Ectodermal cell (in vitro differentiated cells): ENCODE measurements around the gene CTNNA3.

Experiments
- H3K27ac ChIP-seq: 2 replicates; pipeline ENCODE4 v1.7.0; 2013; ENCODE audit warnings: mild to moderate bottlenecking, low read depth, low read length; ENCODE audit not compliant: insufficient read depth, poor library complexity, severe bottlenecking
- H3K27me3 ChIP-seq: 2 replicates; pipeline ENCODE4 v1.7.0; 2013; ENCODE audit warnings: mild to moderate bottlenecking, low read length; ENCODE audit not compliant: insufficient read depth, control insufficient read depth, poor library complexity, severe bottlenecking
- H3K36me3 ChIP-seq: one replicate; pipeline ENCODE4 v1.7.0; 2013; ENCODE audit warnings: low read length; ENCODE audit not compliant: control insufficient read depth, insufficient read depth
- H3K4me1 ChIP-seq: one replicate; pipeline ENCODE4 v1.7.0; 2013; ENCODE audit warnings: low read length; ENCODE audit not compliant: control insufficient read depth, insufficient read depth
- H3K4me3 ChIP-seq: 2 replicates; pipeline ENCODE4 v1.7.0; 2013; ENCODE audit warnings: low read depth, low read length, control low read depth; ENCODE audit not compliant: insufficient read depth
- H3K9me3 ChIP-seq: 2 replicates; pipeline ENCODE4 v1.7.0; 2013; ENCODE audit warnings: mild to moderate bottlenecking, low read length, moderate library complexity; ENCODE audit not compliant: control insufficient read depth
- WGBS, 2 experiments: methylation state at CpG; one replicate each; pipeline ENCODE4 v1.1.7; 2013; ENCODE audit warnings: missing lambda C conversion rate in 2 of 2; 5-methylcytosine and 5-hydroxymethylcytosine counted together

CTNNA3 gene

GRCh38 chr10:67175354-67175753, 520.6 kb downstream of the CTNNA3 start:
- Histone ChIP-seq H3K27me3 (no peaks in the 10 kb centered on the region), H3K36me3 (no peaks in the 10 kb centered on the region), H3K4me3 (no peak overlapping the region), H3K4me1 (no peaks in the 10 kb centered on the region), H3K27ac (no peak overlapping the region), H3K9me3 (no peaks in the 10 kb centered on the region)
- 84 to 94% methylated on average over 2 of the region's 2 CpGs for WGBS, 2 experiments

- H3K4me3 ChIP-seq, result no peak overlapping the region
- no peaks in the 10 kb centered on the region for H3K36me3 ChIP-seq
- H3K27me3 ChIP-seq, result no peaks in the 10 kb centered on the region
- H3K4me1 ChIP-seq, result no peaks in the 10 kb centered on the region
- H3K27ac ChIP-seq, result no peak overlapping the region
- H3K9me3 ChIP-seq, result peaks cover 5% of the 10 kb centered on the region
These were observed 522.2 kb downstream of the CTNNA3 start for GRCh38 chr10:67173787-67174186.

- Histone ChIP-seq H3K36me3 (no peaks in the 10 kb centered on the region), H3K4me3 (no peak overlapping the region), H3K27ac (no peak overlapping the region), H3K27me3 (no peaks in the 10 kb centered on the region), H3K4me1 (no peaks in the 10 kb centered on the region), H3K9me3 (peaks cover 5% of the 10 kb centered on the region)
- WGBS, 2 experiments, result 100% methylated on average over 1 of the region's 1 CpG
These were observed 524.0 kb downstream of the CTNNA3 start for GRCh38 chr10:67171970-67172369.

- Histone ChIP-seq H3K4me3 (no peak overlapping the region), H3K27me3 (no peaks in the 10 kb centered on the region), H3K27ac (no peak overlapping the region), H3K36me3 (no peaks in the 10 kb centered on the region), H3K9me3 (no peaks in the 10 kb centered on the region), H3K4me1 (no peaks in the 10 kb centered on the region)
These were observed 539.8 kb downstream of the CTNNA3 start for GRCh38 chr10:67156239-67156638.

GRCh38 chr10:67151471-67151870, 544.5 kb downstream of the CTNNA3 start:
- 76 to 100% methylated on average over 1 of the region's 2 CpGs for WGBS, 2 experiments
- Histone ChIP-seq H3K4me3 (no peak overlapping the region), H3K27me3 (no peaks in the 10 kb centered on the region), H3K27ac (no peak overlapping the region), H3K4me1 (no peaks in the 10 kb centered on the region), H3K9me3 (no peaks in the 10 kb centered on the region), H3K36me3 (no peaks in the 10 kb centered on the region)

GRCh38 chr10:67144530-67144929, 551.5 kb downstream of the CTNNA3 start:
- no peaks in the 10 kb centered on the region for H3K4me1 ChIP-seq
- H3K27ac ChIP-seq, result no peak overlapping the region
- WGBS, 2 experiments, result 91 to 100% methylated on average over 1 of the region's 1 CpG

GRCh38 chr10:67141300-67141699, 554.7 kb downstream of the CTNNA3 start:
- H3K9me3 ChIP-seq, result no peaks in the 10 kb centered on the region
- H3K36me3 ChIP-seq, result no peaks in the 10 kb centered on the region
- no peak overlapping the region for H3K4me3 ChIP-seq
- no peaks in the 10 kb centered on the region for H3K4me1 ChIP-seq
- H3K27me3 ChIP-seq, result no peaks in the 10 kb centered on the region
- H3K27ac ChIP-seq, result no peak overlapping the region
- 90 to 96% methylated on average over 5 to 6 of the region's 6 CpGs for WGBS, 2 experiments

More at GRCh38 chr10:67144530-67144929, 551.5 kb downstream of the CTNNA3 start:
- H3K9me3 ChIP-seq, result no peaks in the 10 kb centered on the region
- no peaks in the 10 kb centered on the region for H3K27me3 ChIP-seq
- H3K36me3 ChIP-seq, result no peaks in the 10 kb centered on the region
- no peak overlapping the region for H3K4me3 ChIP-seq

GRCh38 chr10:67140641-67141040, 555.4 kb downstream of the CTNNA3 start:
- Histone ChIP-seq H3K9me3 (no peaks in the 10 kb centered on the region), H3K27ac (no peak overlapping the region), H3K36me3 (no peaks in the 10 kb centered on the region), H3K27me3 (no peaks in the 10 kb centered on the region), H3K4me3 (no peak overlapping the region), H3K4me1 (no peaks in the 10 kb centered on the region)
- 25 to 30% methylated on average over 2 of the region's 2 CpGs for WGBS, 2 experiments

DNA sequence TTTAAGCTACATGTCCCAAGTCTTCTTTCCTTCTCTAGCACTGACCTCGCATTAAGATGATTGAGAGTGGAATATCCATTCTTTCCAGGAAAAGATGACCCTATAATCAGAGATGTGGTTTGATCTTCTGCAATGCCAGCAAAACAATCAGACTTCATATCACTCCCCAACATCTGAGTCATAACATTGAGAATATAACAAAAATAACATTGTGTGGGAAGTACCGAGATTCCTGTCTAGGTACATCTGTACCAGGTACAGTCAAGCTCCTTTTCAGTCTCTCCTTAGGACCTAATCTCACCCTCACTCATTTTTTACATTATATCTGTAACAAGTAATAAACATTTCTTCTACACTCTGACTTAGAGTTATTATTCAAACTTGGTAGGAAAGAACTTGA, 568.6 kb downstream of the CTNNA3 start:
- WGBS, 2 experiments, result 89 to 100% methylated on average over 1 to 2 of the region's 2 CpGs
- Histone ChIP-seq H3K36me3 (no peaks in the 10 kb centered on the region), H3K27ac (no peak overlapping the region), H3K27me3 (no peaks in the 10 kb centered on the region), H3K4me3 (no peak overlapping the region), H3K4me1 (no peaks in the 10 kb centered on the region), H3K9me3 (no peaks in the 10 kb centered on the region)

GRCh38 chr10:67119651-67120050, 576.3 kb downstream of the CTNNA3 start:
- no peaks in the 10 kb centered on the region for H3K36me3 ChIP-seq
- 100% methylated on average over 1 of the region's 1 CpG; no CpG with 5 or more reads in 1 of the 2 experiments for WGBS, 2 experiments

DNA sequence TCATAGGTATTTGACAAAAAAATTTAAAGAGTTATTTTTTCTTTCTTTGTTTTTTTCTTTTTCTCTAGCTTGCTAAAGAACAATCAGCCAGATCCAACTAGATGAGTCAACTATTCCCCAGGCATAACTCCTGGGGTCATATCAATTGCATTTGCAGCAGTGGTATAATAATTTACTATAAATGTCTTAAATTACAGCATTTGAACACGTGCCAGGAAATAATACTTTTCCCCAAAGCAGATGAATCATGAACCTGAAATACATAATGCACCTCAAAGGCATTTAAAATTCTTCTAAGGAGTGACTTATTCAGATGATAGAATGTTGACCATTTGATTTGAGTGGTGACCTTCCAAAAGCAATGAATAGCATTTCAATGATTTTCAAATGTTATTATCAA, 580.0 kb downstream of the CTNNA3 start:
- WGBS, 2 experiments, result 100% methylated on average over 1 of the region's 1 CpG; no CpG with 5 or more reads in 1 of the 2 experiments
- no peak overlapping the region for H3K4me3 ChIP-seq
- no peaks in the 10 kb centered on the region for H3K4me1 ChIP-seq

More at GRCh38 chr10:67119651-67120050, 576.3 kb downstream of the CTNNA3 start:
- H3K4me1 ChIP-seq, result no peaks in the 10 kb centered on the region
- H3K9me3 ChIP-seq, result no peaks in the 10 kb centered on the region
- H3K27me3 ChIP-seq, result no peaks in the 10 kb centered on the region
- no peak overlapping the region for H3K4me3 ChIP-seq
- no peak overlapping the region for H3K27ac ChIP-seq

More for the DNA sequence above, 580.0 kb downstream of the CTNNA3 start:
- Histone ChIP-seq H3K27ac (no peak overlapping the region), H3K27me3 (no peaks in the 10 kb centered on the region), H3K9me3 (no peaks in the 10 kb centered on the region), H3K36me3 (no peaks in the 10 kb centered on the region)
